Stimulated activated CD8-positive, alpha-beta memory T cell treated with anti-CD3 and anti-CD28 coated beads, Interleukin-15, amount 100 ng/mL, for 1 hour (primary cell): ENCODE results near the gene MACROD1.
A peak's percentile ranks its signal among the peaks of the same experiment; 100 is the strongest.

Experiments used
- DNase-seq: peaks from one replicate; pipeline ENCODE4 v3.0.0-alpha.2; 2020; ENCODE audit warnings: low read depth

The MACROD1 gene

GRCh38 chr11:64073542-64073941 lies 92.4 kb downstream of the MACROD1 start:
- no peak for DNase-seq

GRCh38 chr11:64072871-64073270 lies 93.0 kb downstream of the MACROD1 start:
- no peak for DNase-seq

- no peak for DNase-seq
Measured at GRCh38 chr11:64072403-64072802, 93.5 kb downstream of the MACROD1 start.

GRCh38 chr11:64071849-64072248 lies 94.1 kb downstream of the MACROD1 start:
- no peak for DNase-seq

GRCh38 chr11:64070314-64070681 lies 95.6 kb downstream of the MACROD1 start:
- DNase-seq = no peak

- DNase-seq = no peak
Measured at GRCh38 chr11:64069401-64070313, 96.3 kb downstream of the MACROD1 start.

GRCh38 chr11:64068705-64069400 lies 97.1 kb downstream of the MACROD1 start:
- DNase-seq = no peak

- DNase-seq = no peak
Measured at GRCh38 chr11:64067230-64067993, 98.5 kb downstream of the MACROD1 start.

- no peak for DNase-seq
Measured at GRCh38 chr11:64065712-64066111, 100.2 kb downstream of the MACROD1 start.

- DNase-seq = no peak
Measured at GRCh38 chr11:64065141-64065465, 100.8 kb downstream of the MACROD1 start.

- no peak for DNase-seq
Measured at GRCh38 chr11:64064374-64065140, 101.4 kb downstream of the MACROD1 start.

- no peak for DNase-seq
Measured at GRCh38 chr11:64063777-64064176, 102.1 kb downstream of the MACROD1 start.

GRCh38 chr11:64062185-64063039 lies 103.5 kb downstream of the MACROD1 start:
- DNase-seq = no peak

GRCh38 chr11:64060861-64061444 lies 105.0 kb downstream of the MACROD1 start:
- peak; percentile 24 for DNase-seq

GRCh38 chr11:64060263-64060860 lies 105.6 kb downstream of the MACROD1 start:
- no peak for DNase-seq

- DNase-seq = no peak
Measured at GRCh38 chr11:64059339-64060140, 106.4 kb downstream of the MACROD1 start.

- DNase-seq = no peak
Measured at GRCh38 chr11:64058494-64058893, 107.4 kb downstream of the MACROD1 start.

- no peak for DNase-seq
Measured at GRCh38 chr11:64057890-64058289, 108.0 kb downstream of the MACROD1 start.

GRCh38 chr11:64056861-64057260 lies 109.1 kb downstream of the MACROD1 start:
- no peak for DNase-seq
